HUES48 (cell line): ENCODE measurements around the gene VEGFA.

Experiments used
- H3K27ac ChIP-seq: one replicate; pipeline ENCODE4 v1.7.0; 2013; ENCODE audit warnings: low read depth, low read length, inconsistent platforms
- H3K27me3 ChIP-seq: 2 replicates; pipeline ENCODE4 v1.6.1; 2013; ENCODE audit warnings: mild to moderate bottlenecking, low read length; ENCODE audit not compliant: control insufficient read depth, insufficient read depth
- H3K36me3 ChIP-seq: 2 replicates; pipeline ENCODE4 v1.6.1; 2013; ENCODE audit warnings: low read length; ENCODE audit not compliant: control insufficient read depth, insufficient read depth
- H3K4me1 ChIP-seq: 2 replicates; pipeline ENCODE4 v1.6.1; 2013; ENCODE audit warnings: mild to moderate bottlenecking, low read length; ENCODE audit not compliant: control insufficient read depth, insufficient read depth
- H3K4me3 ChIP-seq: 2 replicates; pipeline ENCODE4 v1.5.1; 2013; ENCODE audit warnings: mild to moderate bottlenecking, low read depth, low read length
- H3K9ac ChIP-seq: 2 replicates; pipeline ENCODE4 v1.6.1; 2013; ENCODE audit warnings: mild to moderate bottlenecking, low read depth, low read length, moderate library complexity
- H3K9me3 ChIP-seq: 2 replicates; pipeline ENCODE4 v1.6.1; 2013; ENCODE audit warnings: low read length; ENCODE audit not compliant: control insufficient read depth, insufficient read depth

VEGFA gene

DNA sequence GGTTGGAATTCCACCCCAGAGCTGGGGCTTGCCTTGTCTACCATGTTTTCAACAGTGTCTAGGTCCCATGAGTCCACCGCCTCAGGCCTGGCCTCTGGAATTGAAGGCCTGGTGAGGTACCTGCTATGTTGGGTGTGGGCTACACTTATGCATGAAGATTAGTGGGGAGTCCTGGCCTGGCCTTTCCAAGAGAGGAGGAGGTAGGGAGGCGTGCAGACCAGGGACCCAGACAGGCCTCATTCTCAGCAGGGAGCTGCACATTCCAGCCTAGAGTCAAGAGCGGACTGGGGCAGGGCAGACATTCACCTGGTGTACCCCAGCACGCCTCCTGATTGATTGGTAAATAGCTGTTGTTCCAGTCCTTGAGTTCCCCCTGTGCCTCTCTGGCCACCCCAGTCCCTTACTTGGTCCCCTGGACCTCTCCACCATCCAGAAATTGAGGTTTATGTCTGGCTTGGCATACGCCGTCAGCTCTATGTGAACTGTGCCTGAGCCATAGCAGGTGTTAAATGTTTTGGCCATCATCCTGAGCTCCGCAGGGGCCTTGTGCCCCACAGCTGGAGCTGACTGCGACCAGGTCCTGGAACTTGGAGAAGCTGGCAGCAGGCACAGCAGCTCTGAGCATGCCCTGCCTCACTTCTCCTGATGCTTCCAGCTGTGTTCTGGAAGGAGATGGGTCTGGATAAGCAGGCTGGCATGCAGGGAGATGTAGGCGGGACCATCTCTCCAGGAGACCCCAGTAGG lies 8.2 kb upstream of the VEGFA start:
- Histone ChIP-seq H3K27me3 (0 out of 2 replicates have a peak, but pooled peaks cover 2% of the 10 kb centered on the region), H3K9me3 (no peaks in the 10 kb centered on the region), H3K27ac (no peak overlapping the region), H3K36me3 (no peaks in the 10 kb centered on the region), H3K4me3 (no peak overlapping the region), H3K9ac (no peak overlapping the region), H3K4me1 (peaks cover 29% of the 10 kb centered on the region)

DNA sequence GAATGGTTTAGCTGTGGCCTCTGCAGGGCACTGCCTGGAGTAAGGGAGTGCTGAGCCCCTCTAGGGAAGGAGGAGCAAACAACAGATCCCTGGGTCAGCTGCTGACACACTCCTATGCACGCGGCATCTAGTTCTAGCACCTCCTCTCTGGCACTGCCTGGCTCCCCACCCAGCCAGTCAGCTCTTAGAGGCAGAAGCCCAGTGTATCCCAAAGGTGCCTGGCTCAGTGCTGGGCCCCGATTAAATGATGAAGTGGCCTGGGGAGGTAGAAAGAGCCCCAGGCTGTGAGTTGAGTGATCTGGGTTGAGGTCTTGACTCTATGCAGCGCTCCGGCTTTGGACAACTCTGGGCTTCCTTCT lies 7.6 kb upstream of the VEGFA start:
- no peaks in the 10 kb centered on the region for H3K9me3 ChIP-seq
- H3K27me3 ChIP-seq = 0 out of 2 replicates have a peak, but pooled peaks cover 2% of the 10 kb centered on the region
- peaks cover 33% of the 10 kb centered on the region for H3K4me1 ChIP-seq
- no peak overlapping the region for H3K9ac ChIP-seq
- H3K4me3 ChIP-seq = no peak overlapping the region
- H3K27ac ChIP-seq = no peak overlapping the region
- no peaks in the 10 kb centered on the region for H3K36me3 ChIP-seq

DNA sequence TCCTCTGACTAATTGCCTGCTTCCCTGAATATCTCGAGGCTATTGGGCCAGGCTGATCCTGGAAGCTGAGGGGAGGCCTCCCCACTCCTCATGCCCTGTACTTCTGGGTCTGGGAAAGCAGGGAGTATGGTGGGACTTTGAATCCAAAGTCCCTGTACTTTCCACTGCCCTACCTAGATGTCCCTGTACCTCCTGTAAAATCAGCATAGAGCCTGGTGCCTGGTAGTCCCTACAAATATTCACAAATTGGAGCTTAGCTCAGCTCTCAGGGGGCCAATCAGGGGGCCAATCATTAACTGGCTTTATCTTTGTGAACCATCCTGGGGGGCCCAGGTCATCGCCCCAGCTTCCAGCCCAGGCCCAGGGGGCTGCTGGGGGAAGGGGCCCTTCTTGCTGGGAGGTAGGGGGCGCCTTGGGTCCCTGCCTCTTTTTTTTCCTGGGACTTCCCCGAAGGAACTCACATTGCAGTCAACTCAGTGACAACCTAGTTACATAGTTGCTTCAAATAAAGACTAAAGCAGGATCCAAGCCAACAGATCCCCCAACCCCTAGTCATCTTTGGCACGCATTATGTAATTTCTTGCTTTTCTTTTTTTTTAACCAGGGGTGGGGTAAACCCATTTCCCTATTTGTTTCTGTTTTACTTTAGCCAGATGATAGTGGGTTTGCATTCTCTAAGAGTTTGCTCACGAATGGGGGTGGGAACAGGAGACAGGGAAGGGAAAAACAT lies 6.9 kb upstream of the VEGFA start:
- no peak overlapping the region for H3K27ac ChIP-seq
- no peaks in the 10 kb centered on the region for H3K36me3 ChIP-seq
- no peak overlapping the region for H3K4me3 ChIP-seq
- no peaks in the 10 kb centered on the region for H3K9me3 ChIP-seq
- H3K4me1 ChIP-seq = peaks cover 34% of the 10 kb centered on the region
- H3K9ac ChIP-seq = no peak overlapping the region
- 0 out of 2 replicates have a peak, but pooled peaks cover 2% of the 10 kb centered on the region for H3K27me3 ChIP-seq

DNA sequence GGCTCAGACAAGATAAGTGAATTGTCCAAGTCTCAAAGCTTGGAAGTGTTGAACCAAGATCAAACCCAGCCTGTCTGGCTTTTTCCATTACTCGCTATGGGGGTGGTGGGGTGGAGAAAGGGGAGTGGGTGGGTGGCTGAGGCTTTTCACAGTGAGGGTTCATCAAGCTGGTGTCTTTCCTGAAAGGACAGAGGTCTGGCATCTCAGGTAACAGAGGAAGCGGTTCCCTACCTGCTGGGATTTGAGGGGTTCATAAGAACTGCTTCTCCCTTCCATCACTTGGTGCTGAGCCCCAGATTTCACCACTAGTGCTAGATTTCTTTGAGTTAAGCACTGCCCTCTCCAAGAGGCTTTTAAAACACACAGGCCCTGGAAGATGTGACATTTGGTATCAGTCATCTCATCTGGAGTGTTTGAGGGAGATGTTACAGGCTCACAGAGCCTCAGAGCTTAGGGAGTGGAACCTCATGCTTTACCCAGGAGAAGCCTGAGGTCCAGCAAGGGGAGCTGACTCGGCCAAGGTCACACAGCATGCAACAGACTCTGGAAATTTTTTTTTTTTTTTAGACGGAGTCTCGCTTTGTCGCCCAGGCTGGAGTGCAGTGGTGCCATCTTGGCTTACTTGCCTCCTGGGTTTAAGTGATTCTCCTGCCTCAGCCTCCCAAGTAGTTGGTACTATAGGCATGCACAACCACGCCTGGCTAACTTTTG lies 6.0 kb upstream of the VEGFA start:
- Histone ChIP-seq H3K27ac (no peak overlapping the region), H3K36me3 (no peaks in the 10 kb centered on the region), H3K4me3 (no peak overlapping the region), H3K27me3 (0 out of 2 replicates have a peak, but pooled peaks cover 2% of the 10 kb centered on the region), H3K4me1 (peaks cover 28% of the 10 kb centered on the region), H3K9ac (no peak overlapping the region), H3K9me3 (no peaks in the 10 kb centered on the region)

DNA sequence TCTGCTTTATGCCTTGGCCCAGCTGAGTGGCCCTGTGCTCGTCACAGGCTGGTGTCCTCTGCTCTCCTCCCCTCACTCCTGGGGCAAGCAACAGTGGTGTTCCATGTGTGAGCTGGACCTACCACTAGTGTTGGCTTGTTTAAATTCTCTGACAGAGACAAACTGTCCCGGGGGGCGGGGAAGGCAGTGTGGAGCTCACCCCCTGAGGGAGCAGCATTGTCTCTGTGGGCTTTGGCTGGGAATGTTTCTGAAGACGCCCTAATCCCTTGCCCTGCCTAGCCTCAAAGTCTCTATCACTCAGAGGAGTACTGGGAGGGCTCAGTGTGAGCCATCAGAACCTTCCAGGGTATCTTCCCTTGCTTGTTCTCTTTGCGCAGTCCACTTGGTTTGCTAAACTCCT lies 5.2 kb upstream of the VEGFA start:
- Histone ChIP-seq H3K9ac (no peak overlapping the region), H3K27me3 (0 out of 2 replicates have a peak, but pooled peaks cover 2% of the 10 kb centered on the region), H3K9me3 (no peaks in the 10 kb centered on the region), H3K36me3 (no peaks in the 10 kb centered on the region), H3K27ac (no peak overlapping the region), H3K4me3 (no peak overlapping the region), H3K4me1 (peaks cover 24% of the 10 kb centered on the region)

DNA sequence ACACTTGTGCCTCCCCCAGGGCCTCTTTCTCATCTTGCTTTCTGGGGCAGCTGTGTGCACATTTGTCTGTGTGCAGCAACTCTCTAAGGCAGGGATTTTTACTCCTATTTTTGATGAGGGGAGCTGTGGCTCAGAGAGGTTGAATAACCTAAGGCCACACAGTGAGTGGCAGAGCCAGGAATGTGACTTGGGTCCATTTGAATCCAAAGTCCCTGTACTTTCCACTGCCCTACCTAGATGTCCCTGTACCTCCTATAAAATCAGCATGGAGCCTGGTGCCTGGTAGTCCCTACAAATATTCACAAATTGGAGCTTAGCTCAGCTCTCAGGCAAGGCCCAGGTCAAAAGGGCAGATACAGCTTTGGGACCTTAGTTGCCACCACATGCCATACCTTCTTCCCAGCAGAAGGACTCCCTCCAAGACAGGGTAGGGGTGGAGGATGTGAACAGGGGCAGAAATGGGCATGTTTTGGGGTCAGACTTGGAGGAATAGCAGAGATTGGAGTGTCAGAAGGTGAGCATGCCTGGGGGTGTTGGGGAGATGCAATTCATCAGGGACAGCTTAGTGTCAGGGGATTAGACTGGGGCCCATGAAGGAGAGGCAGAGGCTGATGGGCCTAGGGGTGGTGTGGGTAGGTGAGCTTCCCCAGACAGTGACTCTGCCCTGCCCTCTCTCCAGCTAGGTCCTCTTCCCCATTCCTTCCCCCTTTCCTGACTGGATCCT lies 4.1 kb upstream of the VEGFA start:
- Histone ChIP-seq H3K4me3 (no peak overlapping the region), H3K36me3 (no peaks in the 10 kb centered on the region), H3K9me3 (no peaks in the 10 kb centered on the region), H3K4me1 (peaks cover 24% of the 10 kb centered on the region), H3K27me3 (0 out of 2 replicates have a peak, but pooled peaks cover 2% of the 10 kb centered on the region), H3K9ac (no peak overlapping the region), H3K27ac (no peak overlapping the region)

DNA sequence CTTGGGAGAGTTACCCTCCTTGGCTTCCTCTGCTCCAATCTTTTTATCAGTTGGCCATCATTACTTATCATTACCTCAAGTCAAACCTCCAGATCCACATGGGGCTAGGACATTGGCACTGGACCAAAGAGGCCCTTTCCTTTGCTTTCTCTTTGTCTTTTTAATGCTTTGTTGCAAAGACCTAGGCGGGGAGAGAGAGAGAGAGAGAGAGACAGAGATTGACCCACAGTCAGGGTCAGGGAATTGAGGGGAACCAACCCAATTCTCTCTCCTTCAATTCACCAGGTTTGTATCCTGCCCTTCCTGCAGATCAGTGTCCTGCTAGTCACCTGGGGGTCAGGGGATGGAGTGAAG lies 3.5 kb upstream of the VEGFA start:
- H3K36me3 ChIP-seq = no peaks in the 10 kb centered on the region
- no peak overlapping the region for H3K4me3 ChIP-seq
- H3K27ac ChIP-seq = no peak overlapping the region
- H3K4me1 ChIP-seq = peaks cover 24% of the 10 kb centered on the region
- no peak overlapping the region for H3K9ac ChIP-seq
- H3K9me3 ChIP-seq = no peaks in the 10 kb centered on the region
- 0 out of 2 replicates have a peak, but pooled peaks cover 2% of the 10 kb centered on the region for H3K27me3 ChIP-seq

DNA sequence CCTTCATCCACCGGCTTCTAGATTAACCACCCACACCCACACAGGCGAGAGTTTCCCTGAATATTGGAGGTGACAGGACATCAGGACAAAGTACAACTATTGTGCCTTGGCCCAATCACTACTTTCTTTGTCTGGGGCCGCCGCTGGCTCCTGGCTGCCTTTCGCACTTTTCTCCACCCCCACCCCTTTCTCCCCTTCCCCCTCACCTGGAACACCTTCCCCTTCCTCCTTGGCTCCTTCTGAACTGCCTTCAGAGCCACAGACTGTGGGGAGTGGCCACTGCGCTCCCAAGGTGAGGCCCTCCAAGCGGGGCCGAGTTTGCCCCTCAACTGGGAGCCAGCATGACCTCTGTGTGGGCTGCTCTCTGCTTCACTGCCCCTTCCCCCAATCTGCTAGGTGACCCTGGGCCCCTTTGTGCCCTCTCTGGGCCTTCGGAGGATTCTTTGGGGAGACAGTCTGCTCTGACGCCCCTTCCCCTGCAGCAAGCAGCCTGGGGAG lies 3.0 kb upstream of the VEGFA start:
- peaks cover 24% of the 10 kb centered on the region for H3K4me1 ChIP-seq
- H3K9ac ChIP-seq = no peak overlapping the region
- H3K9me3 ChIP-seq = no peaks in the 10 kb centered on the region
- H3K27ac ChIP-seq = no peak overlapping the region
- H3K27me3 ChIP-seq = 0 out of 2 replicates have a peak, but pooled peaks cover 2% of the 10 kb centered on the region
- H3K4me3 ChIP-seq = no peak overlapping the region
- no peaks in the 10 kb centered on the region for H3K36me3 ChIP-seq

DNA sequence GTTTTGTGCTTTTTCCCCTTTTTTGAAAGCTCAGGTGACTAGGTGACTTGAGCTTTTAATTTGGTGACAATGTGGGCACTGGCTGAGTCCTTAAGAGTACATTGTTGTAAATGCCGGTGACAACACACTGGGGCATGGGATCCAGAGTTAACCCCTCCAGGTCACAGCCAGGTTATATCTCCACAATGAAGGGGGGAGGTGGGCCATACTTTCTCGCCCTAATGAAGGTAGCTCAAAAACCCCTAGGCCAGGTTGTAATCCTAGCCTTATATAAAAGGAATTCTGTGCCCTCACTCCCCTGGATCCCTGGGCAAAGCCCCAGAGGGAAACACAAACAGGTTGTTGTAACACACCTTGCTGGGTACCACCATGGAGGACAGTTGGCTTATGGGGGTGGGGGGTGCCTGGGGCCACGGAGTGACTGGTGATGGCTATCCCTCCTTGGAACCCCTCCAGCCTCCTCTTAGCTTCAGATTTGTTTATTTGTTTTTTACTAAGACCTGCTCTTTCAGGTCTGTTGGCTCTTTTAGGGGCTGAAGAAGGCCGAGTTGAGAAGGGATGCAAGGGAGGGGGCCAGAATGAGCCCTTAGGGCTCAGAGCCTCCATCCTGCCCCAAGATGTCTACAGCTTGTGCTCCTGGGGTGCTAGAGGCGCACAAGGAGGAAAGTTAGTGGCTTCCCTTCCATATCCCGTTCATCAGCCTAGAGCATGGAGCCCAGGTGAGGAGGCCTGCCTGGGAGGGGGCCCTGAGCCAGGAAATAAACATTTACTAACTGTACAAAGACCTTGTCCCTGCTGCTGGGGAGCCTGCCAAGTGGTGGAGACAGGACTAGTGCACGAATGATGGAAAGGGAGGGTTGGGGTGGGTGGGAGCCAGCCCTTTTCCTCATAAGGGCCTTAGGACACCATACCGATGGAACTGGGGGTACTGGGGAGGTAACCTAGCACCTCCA lies 2.2 kb upstream of the VEGFA start:
- H3K9me3 ChIP-seq = no peaks in the 10 kb centered on the region
- no peak overlapping the region for H3K9ac ChIP-seq
- no peaks in the 10 kb centered on the region for H3K36me3 ChIP-seq
- H3K4me3 ChIP-seq = no peak overlapping the region
- peaks cover 32% of the 10 kb centered on the region for H3K4me1 ChIP-seq
- H3K27me3 ChIP-seq = 0 out of 2 replicates have a peak, but pooled peaks cover 2% of the 10 kb centered on the region
- no peak overlapping the region for H3K27ac ChIP-seq

DNA sequence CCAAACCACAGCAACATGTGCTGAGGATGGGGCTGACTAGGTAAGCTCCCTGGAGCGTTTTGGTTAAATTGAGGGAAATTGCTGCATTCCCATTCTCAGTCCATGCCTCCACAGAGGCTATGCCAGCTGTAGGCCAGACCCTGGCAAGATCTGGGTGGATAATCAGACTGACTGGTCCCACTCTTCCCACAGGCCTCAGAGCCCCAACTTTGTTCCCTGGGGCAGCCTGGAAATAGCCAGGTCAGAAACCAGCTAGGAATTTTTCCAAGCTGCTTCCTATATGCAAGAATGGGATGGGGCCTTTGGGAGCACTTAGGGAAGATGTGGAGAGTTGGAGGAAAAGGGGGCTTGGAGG lies 1.5 kb upstream of the VEGFA start:
- Histone ChIP-seq H3K9me3 (no peaks in the 10 kb centered on the region), H3K27ac (no peak overlapping the region), H3K9ac (no peak overlapping the region), H3K4me3 (no peak overlapping the region), H3K4me1 (peaks cover 33% of the 10 kb centered on the region), H3K36me3 (no peaks in the 10 kb centered on the region), H3K27me3 (0 out of 2 replicates have a peak, but pooled peaks cover 2% of the 10 kb centered on the region)
